Ovary (tissue), 3 donors: ENCODE data around the gene BCOR.

Experiments
- EP300 ChIP-seq: sonication (generic); formaldehyde crosslinking; IDR thresholded peaks from one replicate; pipeline ENCODE4 v1.6.1; 2017; ENCODE audit warnings: antibody characterized with exemption
- POLR2A ChIP-seq: fragments of 450-650 bp; IDR thresholded peaks from one replicate; pipeline ENCODE4 v1.6.1; 2017; ENCODE audit warnings: antibody characterized with exemption, mild to moderate bottlenecking, moderate library complexity
- TF ChIP-seq, protein P1 (sequence below), 3 donors: fragments of 450-650 bp in 2 of 3; fragments of 200-600 bp in 1 of 3; IDR thresholded peaks; one replicate each; pipeline versions ENCODE4 v1.5.1 to v1.8.0; 2016 to 2022; ENCODE audit warnings: antibody characterized with exemption in 3 of 3, mild to moderate bottlenecking in 1 of 3
- donor health status: DM: no; HTN: no; CAD: no.

DNA sequence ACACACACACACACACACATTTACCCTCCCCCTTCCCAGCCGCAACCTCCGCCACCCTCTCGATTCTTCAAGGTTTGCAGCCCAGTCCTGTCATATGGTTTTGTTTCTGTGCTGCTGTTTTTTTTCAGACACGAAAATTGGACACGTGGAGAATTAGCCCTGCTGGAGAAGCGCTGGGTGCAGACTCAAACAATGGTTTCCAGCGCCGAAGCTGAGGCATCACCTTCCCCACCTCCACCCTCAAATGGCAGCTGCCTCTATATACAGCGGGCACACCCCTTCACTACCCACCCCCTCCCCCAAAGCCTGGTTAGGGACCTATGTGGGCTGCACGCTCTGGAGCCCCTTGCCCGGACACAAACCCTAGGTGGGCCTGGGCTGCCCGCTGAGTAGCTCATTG is 87.9 kb downstream of the BCOR start:
- TF ChIP-seq, protein P1, sequence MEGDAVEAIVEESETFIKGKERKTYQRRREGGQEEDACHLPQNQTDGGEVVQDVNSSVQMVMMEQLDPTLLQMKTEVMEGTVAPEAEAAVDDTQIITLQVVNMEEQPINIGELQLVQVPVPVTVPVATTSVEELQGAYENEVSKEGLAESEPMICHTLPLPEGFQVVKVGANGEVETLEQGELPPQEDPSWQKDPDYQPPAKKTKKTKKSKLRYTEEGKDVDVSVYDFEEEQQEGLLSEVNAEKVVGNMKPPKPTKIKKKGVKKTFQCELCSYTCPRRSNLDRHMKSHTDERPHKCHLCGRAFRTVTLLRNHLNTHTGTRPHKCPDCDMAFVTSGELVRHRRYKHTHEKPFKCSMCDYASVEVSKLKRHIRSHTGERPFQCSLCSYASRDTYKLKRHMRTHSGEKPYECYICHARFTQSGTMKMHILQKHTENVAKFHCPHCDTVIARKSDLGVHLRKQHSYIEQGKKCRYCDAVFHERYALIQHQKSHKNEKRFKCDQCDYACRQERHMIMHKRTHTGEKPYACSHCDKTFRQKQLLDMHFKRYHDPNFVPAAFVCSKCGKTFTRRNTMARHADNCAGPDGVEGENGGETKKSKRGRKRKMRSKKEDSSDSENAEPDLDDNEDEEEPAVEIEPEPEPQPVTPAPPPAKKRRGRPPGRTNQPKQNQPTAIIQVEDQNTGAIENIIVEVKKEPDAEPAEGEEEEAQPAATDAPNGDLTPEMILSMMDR (IDR thresholded peaks at IDR 0.05), result no peak
- TF ChIP-seq POLR2A (no peak), EP300 (no peak)
